ENCODE results near the gene TMEM269. TPM values are rescaled to one million over a fixed set of nuclear protein-coding genes. Genes with fewer than 3 reads are reported as not detected.

TMEM269 gene
- total RNA-seq, 2 donors from 2014 or later = 0.14 to 0.62 TPM

DNA sequence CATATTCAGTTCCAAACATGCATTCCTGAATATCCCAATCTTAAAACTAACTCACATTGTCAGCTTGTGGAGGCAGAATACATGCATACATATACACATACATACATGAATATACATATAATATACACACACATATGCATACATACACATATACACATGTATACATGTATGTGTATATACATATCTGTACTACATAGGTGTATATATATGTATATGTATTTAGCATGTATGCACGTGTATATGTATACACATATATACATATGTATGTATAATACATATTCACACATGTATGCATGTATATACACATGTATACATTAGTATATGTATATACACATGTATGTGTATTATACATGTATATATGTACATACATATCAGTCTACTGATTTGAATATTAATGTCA, 60.4 kb downstream of the TMEM269 start:
- 70% methylated on average over 1 of the region's 1 CpG for WGBS
- intact Hi-C loops (cut with DNase I) = loop anchor here (10.0 kb wide), 1 partner anchor 160 kb away; the partner anchor contains the start of gene YBX1
- Histone ChIP-seq H3K4me1 (replicated peaks) (no peaks in the 10 kb centered on the region), H3K27ac (no peak overlapping the region), H3K27me3 (replicated peaks; ENCODE audit: insufficient read depth) (no peaks in the 10 kb centered on the region), H3K36me3 (no peaks in the 10 kb centered on the region), H3K4me3 (no peak overlapping the region), H3K9me3 (no peaks in the 10 kb centered on the region)
- DNase-seq (ENCODE audit: low spot score) = no peak
- no peak for TF ChIP-seq POLR2AphosphoS5 (IDR thresholded peaks at IDR 0.05)
- TF ChIP-seq, protein P1, sequence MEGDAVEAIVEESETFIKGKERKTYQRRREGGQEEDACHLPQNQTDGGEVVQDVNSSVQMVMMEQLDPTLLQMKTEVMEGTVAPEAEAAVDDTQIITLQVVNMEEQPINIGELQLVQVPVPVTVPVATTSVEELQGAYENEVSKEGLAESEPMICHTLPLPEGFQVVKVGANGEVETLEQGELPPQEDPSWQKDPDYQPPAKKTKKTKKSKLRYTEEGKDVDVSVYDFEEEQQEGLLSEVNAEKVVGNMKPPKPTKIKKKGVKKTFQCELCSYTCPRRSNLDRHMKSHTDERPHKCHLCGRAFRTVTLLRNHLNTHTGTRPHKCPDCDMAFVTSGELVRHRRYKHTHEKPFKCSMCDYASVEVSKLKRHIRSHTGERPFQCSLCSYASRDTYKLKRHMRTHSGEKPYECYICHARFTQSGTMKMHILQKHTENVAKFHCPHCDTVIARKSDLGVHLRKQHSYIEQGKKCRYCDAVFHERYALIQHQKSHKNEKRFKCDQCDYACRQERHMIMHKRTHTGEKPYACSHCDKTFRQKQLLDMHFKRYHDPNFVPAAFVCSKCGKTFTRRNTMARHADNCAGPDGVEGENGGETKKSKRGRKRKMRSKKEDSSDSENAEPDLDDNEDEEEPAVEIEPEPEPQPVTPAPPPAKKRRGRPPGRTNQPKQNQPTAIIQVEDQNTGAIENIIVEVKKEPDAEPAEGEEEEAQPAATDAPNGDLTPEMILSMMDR (IDR thresholded peaks at IDR 0.05) = no peak
- TF ChIP-seq POLR2A (IDR thresholded peaks at IDR 0.05) = no peak

DNA sequence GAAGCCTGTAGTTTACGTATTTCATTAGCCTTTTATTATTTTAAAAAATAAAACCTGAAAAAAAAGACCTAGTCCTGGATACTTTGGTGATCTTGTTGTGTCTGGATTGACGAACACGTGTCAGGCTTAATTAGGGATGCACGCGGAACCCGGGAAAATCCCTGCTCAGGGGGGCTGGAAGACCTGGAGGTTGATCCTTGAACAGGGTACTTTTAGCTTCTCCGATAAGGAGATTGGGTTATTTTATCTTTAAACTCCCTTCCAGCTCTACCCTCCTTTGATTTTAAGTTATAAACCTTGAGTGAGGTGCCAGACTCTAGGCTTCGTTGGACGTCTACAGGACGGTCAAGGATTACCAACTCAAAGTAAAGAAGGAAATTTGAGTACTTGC, 61.1 kb downstream of the TMEM269 start:
- 7% methylated on average over 10 of the region's 10 CpGs for WGBS
- Histone ChIP-seq H3K4me1 (replicated peaks) (no peaks in the 10 kb centered on the region), H3K27me3 (replicated peaks; ENCODE audit: insufficient read depth) (no peaks in the 10 kb centered on the region), H3K9me3 (no peaks in the 10 kb centered on the region), H3K4me3 (peak overlapping the region; percentile 90 to 94), H3K36me3 (peaks cover 0 to 1% of the 10 kb centered on the region in 2 donors), H3K27ac (peak overlapping the region in 1 of 2 donors; percentile 81)
- no peak for DNase-seq (ENCODE audit: low spot score)
- no peak for TF ChIP-seq POLR2A (IDR thresholded peaks at IDR 0.05)
- TF ChIP-seq, protein P1 (IDR thresholded peaks at IDR 0.05) = no peak
- TF ChIP-seq POLR2AphosphoS5 (IDR thresholded peaks at IDR 0.05) = no peak
- intact Hi-C loops (cut with DNase I) = loop anchor here (10.0 kb wide), 1 partner anchor 161 kb away; the partner anchor contains the start of gene YBX1

DNA sequence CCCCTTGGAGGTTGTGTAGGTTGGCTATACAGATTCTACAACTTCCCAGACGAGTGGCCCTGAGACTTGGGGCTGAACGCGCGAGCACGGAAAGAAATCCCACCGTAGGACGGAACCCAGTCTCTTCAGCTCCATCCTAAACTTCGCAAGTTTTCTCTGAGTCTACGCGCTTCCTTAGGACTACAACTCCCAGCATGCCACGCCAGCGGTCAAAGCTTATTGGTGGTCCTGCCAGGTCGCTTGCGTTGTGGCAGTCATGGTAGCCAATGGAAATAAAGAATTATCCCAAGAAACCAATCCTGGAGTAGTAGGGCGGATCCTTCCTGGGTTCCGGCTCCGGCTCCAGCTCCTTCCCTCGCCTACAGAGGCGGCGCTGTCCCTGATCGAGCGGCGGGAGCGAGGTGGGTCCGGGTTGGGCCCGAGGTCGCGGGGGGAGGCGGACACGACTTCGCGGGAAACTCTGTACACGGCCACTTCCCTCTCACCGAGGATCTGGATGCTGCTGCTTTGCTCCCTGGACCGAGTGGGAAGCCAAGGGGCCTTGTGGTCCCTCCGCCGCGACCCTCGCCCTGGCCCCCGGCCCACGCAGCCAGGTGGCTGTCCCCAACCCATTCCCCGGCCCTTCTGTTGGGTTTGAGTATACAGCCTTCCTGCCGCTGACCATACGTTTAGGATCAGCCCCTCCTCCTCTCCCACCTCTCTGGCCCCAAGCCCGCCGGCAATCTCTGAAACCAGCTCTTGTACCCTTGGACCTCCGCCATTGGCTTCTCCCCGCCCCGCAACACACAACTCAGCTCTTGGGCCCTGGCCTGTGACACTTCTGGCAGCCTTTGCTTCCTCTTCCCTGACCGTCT, 61.7 kb downstream of the TMEM269 start, which contains the start of gene ZNF691:
TSS of gene ZNF691 (plus strand) at position 357 of the 854 bp plus-strand sequence. CDS start 3,046 bp downstream, outside the sequence.
- H3K36me3 ChIP-seq = peaks cover 0 to 8% of the 10 kb centered on the region in 2 donors
- intact Hi-C loops (cut with DNase I) = loop anchor here (10.0 kb wide), 1 partner anchor 162 kb away; the partner anchor contains the start of gene YBX1
- DNase-seq (ENCODE audit: low spot score) = peak; percentile 97

DNA sequence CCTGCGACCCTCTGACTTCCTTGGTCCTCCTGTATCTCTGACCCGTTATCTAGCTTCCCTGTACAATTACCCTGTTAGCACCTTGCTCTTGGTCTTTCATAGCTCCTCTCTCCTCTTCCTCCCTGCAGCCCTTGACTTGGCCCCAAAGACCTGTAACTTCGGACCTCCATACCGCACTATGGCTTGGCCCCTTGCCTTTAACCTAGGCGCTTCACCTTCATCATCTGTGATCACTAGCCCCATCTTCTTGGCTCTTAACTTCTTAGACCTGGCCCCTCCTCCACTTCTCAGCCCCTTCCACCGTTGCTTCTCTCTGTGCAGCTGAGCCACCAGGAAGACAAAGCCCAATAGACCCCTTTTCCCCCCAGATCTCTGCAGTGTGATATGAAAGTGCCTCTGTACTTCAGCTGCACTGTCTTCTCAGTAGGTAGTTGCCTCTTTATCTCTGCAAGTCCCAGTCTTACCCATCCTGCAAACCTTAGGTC, 62.4 kb downstream of the TMEM269 start:
- TF ChIP-seq, protein P1 (IDR thresholded peaks at IDR 0.05) = no peak
- no peak for TF ChIP-seq POLR2AphosphoS5 (IDR thresholded peaks at IDR 0.05)
- TF ChIP-seq POLR2A (IDR thresholded peaks at IDR 0.05) = no peak
- intact Hi-C loops (cut with DNase I) = loop anchor here (10.0 kb wide), 1 partner anchor 162 kb away; the partner anchor contains the start of gene YBX1
- no peak for DNase-seq (ENCODE audit: low spot score)
- Histone ChIP-seq H3K36me3 (peaks cover 0 to 9% of the 10 kb centered on the region in 2 donors), H3K4me3 (peak overlapping the region; percentile 90 to 94), H3K27ac (peak overlapping the region; percentile 79 to 81), H3K27me3 (replicated peaks; ENCODE audit: insufficient read depth) (no peaks in the 10 kb centered on the region), H3K4me1 (replicated peaks) (no peaks in the 10 kb centered on the region), H3K9me3 (no peaks in the 10 kb centered on the region)
- WGBS = 7% methylated on average over 6 of the region's 6 CpGs

More for the DNA sequence above, 61.7 kb downstream of the TMEM269 start, which contains the start of gene ZNF691:
- H3K4me1 ChIP-seq (replicated peaks) = no peaks in the 10 kb centered on the region
- H3K27me3 ChIP-seq (replicated peaks; ENCODE audit: insufficient read depth) = no peaks in the 10 kb centered on the region
- TF ChIP-seq POLR2AphosphoS5 (IDR thresholded peaks at IDR 0.05) (peak; percentile 96), POLR2A (IDR thresholded peaks at IDR 0.05) (peak; percentile 42)
- TF ChIP-seq, protein P1 (IDR thresholded peaks at IDR 0.05) = peak in 3 of 4 experiments; percentile 43 to 68 (median 59)
- H3K27ac ChIP-seq = peak within 1 kb of the TSS; percentile 79 to 81
- peak within 1 kb of the TSS; percentile 90 to 94 for H3K4me3 ChIP-seq
- no peaks in the 10 kb centered on the region for H3K9me3 ChIP-seq
- WGBS = under 1% methylated on average over 50 of the region's 50 CpGs
